NCI-H2107 treated with DMSO at 0.1 percent for 48 hours (cell line): ENCODE results near the gene MED25.

Experiments
- DNase-seq: peaks from one replicate; lab custom pipeline; 2025; ENCODE audit not compliant: unreplicated experiment; lab: John Stamatoyannopoulos, UW

MED25 gene

GRCh38 chr19:49855676-49856573 is 37.8 kb downstream of the MED25 start:
- DNase-seq = no peak

DNA sequence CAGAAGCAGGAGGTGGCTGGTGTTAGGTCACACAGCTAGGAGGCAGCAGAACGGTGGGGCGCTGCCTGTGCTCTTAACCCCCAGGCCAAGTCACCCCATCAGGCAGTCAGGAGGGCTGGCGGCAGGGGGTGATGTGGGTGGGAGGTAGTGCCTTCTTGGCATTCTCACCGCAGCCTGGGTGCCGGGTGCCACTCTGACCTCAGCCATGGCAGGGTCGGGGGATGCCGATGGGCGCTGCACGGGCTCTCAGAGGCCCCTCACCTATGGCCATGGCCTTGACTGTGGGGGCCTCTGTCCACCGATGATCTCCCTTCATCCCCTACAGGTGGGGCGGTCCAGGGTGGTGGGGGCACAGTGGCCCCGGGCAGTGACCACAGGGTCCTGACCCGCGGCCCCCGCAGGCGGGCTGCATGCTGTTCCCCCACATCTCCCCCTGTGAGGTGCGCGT is 38.5 kb downstream of the MED25 start:
- no peak for DNase-seq

- DNase-seq = no peak
These were observed 39.2 kb downstream of the MED25 start for GRCh38 chr19:49857061-49857837.

GRCh38 chr19:49857838-49858087 is 39.7 kb downstream of the MED25 start:
- DNase-seq = no peak

- no peak for DNase-seq
These were observed 40.2 kb downstream of the MED25 start for GRCh38 chr19:49858088-49858985.

- DNase-seq = no peak
These were observed 41.7 kb downstream of the MED25 start for GRCh38 chr19:49859682-49860335.

DNA sequence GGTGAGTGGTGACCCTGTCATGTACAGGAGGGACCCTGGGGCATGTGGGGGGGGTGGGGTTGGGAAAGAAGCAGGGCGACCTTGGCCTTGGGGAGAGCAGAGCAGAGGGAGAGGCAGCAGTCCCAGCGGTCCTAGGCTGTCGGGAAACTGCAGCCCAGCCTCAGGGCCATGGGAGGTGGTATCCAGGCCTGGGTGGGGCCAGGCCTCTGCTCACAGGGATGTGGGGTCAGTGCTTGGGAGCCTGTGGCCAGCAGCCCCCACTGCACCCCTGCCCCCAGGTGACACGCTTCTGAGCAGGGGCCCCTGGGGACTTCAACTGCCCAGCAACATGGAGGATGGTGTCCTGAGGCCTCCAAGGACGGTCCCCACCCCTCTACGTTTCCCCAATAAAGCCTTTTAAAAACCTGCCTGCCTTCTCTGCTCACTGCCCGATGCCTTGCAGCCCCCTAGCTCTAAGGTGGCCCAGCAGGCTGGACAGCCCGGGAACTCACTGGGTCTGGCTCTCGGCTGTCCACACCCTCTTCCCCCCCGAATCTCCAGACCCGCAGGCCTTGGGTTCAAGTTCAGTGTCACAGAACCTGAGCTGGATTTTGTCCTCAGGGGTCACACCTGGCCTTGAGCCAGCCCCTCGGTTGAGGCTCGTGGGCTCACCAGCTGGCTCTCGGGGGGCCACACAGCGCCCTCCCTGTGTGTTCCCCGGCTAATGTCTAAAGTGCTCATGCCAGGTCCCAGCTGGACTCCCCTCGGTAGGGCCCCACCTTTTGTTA is 42.4 kb downstream of the MED25 start:
- no peak for DNase-seq

DNA sequence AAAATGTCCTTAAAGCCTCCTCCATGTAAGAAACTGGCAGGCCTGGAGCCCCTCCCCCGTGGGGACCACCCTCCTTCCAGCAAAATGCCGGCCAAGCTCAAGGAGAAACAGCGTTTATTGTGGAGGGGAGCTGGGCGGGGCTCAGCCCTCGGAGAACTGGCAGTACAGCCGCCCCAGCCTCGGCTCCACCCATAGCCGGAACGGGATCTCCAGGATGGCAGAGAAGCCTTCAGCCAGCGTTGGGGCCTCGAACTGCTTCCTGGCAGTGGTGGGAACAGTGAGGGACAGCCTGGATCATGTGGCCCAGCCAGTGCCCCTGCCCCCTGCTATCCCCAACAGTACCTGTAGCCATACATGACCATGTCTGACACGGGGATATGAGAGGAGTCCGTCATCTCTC is 43.0 kb downstream of the MED25 start:
- no peak for DNase-seq

DNA sequence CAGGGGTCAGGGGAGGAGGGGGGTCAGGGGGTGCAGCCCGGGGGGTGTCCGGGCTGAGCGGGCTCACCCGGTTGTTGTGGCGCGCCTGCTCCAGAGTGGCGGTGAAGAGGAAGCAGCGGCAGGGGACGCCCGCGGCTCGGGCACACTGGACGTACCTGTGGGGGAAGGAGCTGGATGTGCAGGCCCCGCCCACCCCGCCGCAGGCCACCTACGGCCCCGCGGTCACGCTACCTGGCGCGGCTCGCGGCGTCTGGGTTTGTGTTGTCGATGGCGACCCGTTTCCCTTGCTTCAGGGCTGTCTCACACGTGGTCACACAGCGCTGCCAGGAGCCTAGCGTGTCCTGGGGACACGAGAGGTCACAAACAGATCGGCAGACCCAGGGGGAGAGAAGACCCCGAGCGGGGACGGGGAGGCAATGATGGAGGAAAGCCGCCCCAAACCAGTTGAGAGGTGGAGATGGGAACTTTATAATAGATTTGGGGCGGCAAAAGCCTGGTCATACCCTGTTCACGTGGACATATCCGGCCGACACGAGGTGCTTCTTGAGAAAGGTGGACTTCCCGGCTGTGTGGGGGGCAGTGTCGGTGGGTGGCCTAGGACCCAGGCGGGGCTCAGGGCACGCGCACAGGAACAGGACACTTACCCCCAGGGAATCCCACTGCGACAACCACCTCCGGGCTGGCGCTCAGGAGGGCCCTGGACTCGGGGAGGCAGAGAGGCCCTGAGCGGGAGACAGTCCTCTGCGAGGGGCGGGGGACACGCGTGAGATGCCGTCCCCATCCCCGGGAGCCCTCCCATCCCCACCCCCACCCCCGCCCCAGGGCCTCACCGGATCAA is 43.7 kb downstream of the MED25 start:
- DNase-seq = peak; percentile 39

- DNase-seq = no peak
These were observed 44.5 kb downstream of the MED25 start for GRCh38 chr19:49862391-49863253.

- DNase-seq = no peak
These were observed 45.3 kb downstream of the MED25 start for GRCh38 chr19:49863254-49863934.

- no peak for DNase-seq
These were observed 45.8 kb downstream of the MED25 start for GRCh38 chr19:49863935-49864320.

- no peak for DNase-seq
These were observed 46.8 kb downstream of the MED25 start for GRCh38 chr19:49864890-49865289.

DNA sequence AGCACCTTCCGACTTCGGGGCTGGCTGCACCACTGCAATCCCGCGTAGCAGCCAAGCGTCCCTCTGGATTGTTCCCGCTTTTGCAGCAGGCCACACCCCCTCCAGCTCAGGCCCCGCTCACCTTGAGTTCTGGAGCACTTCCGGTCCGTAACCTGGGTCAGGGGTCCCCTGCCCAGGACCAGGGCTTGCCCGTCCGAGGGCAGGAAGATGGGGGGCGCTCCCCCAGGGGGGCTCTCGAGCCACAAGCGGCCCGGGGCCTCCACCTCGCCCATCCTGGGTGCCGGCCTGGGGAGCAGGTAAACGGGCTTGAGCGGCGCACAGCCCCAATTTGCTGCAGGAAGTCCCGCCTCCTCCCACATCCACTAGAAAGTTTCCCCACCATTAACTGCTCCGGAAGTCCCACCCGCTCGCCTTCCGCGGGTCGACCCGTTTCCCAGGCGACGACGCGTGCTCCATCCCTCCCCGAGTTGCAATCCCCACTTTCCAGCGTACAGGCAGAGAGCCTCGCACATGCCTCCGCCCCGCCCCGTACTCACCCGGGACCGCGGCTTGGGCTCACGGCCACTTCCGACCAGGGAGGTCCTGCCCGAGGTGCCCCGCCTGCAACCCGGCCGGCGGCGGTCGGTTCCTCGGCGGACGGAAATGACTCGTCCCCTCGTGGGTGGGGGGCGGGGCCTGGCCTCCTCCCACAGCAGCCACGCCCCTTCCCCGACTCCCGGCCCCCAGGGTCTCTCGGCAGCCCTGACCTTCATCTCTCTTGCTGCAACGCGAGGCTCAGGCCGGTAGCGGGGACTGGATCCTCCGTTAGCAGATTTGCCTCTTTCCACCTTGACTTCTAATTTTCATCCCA is 49.1 kb downstream of the MED25 start, which contains the start of gene PNKP:
Gene PNKP (minus strand): TSS at position 644 of the 850 bp plus-strand sequence. CDS start 372 bp downstream, at position 272.
- DNase-seq = peak; percentile 73

- DNase-seq = no peak
These were observed 51.0 kb downstream of the MED25 start for GRCh38 chr19:49869009-49869483.

GRCh38 chr19:49869484-49870308 is 51.6 kb downstream of the MED25 start:
- DNase-seq = peak; percentile 99
